GM12878 (cell line): ENCODE results near the gene PCDHAC2. TPM values are rescaled to one million over a fixed set of nuclear protein-coding genes. Genes with fewer than 3 reads are reported as not detected.

ENCODE experiments used
- ATAC-seq: fragments of 200-7000 bp; cut with Tn5 transposase; 3 replicates; pipeline ENCODE4 v1.9.1; 2020; ENCODE audit warnings: mild to moderate bottlenecking, moderate library complexity
- BruUV-seq: library from RNA; stranded (reverse); fragments of 400-500 nt; replicated peaks from 2 replicates; lab custom pipeline; 2021; lab: Mats Ljungman, UMichigan
- CTCF ChIA-PET: fragments of 300-600 bp; sonication (Branson Sonifier 250); formaldehyde crosslinking; extraction: SDS; loops from one replicate; lab custom pipeline; 2021; ENCODE audit warnings: inconsistent platforms; lab: Yijun Ruan, JAX
- POLR2A ChIA-PET: fragments of 350-600 bp; formaldehyde crosslinking; extraction: SDS; loops from one replicate; lab custom pipeline; 2021; ENCODE audit warnings: inconsistent platforms; lab: Charles Lee
- RAD21 ChIA-PET: fragments of 300-600 bp; sonication (Branson Sonifier 250); formaldehyde crosslinking; loops from one replicate; lab custom pipeline; 2023; ENCODE audit warnings: antibody characterized with exemption; ENCODE audit not compliant: unreplicated experiment; lab: Charles Lee
- SMC1A ChIA-PET: fragments of 300-600 bp; sonication (Branson Sonifier 250); formaldehyde crosslinking; loops from one replicate; lab custom pipeline; 2023; ENCODE audit not compliant: unreplicated experiment, uncharacterized antibody; lab: Charles Lee
- DNase-seq: peaks from one replicate; pipeline ENCODE4 v3.0.0-alpha.2; 2011; ENCODE audit warnings: low read depth, low spot score
- FAIRE-seq: peaks from 3 replicates; lab custom pipeline; 2011; peaks lifted over from hg19 to GRCh38; lab: Jason Lieb, UNC
- H2AFZ ChIP-seq: 2 replicates; pipeline ENCODE4 v1.6.0; 2011; ENCODE audit warnings: low read depth, low read length, control low read depth; ENCODE audit not compliant: control insufficient read depth
- H3K27ac ChIP-seq: 2 replicates; pipeline ENCODE4 v1.5.1; 2011; ENCODE audit warnings: control low read depth; ENCODE audit not compliant: control insufficient read depth, insufficient read depth
- H3K27me3 ChIP-seq, 2 experiments: replicated peaks in 1 of 2; 2 replicates each; pipeline versions ENCODE4 v1.6.0 to v1.6.1; 2011; ENCODE audit warnings: low read length in 1 of 2; ENCODE audit not compliant: control insufficient read depth in 2 of 2, insufficient read depth in 2 of 2
- H3K36me3 ChIP-seq, 2 experiments: 2 replicates each; pipeline ENCODE4 v1.5.1; 2011; ENCODE audit warnings: low read length in 1 of 2; ENCODE audit not compliant: control insufficient read depth in 2 of 2, insufficient read depth in 2 of 2
- H3K4me1 ChIP-seq: 2 replicates; pipeline ENCODE4 v1.6.1; 2011; ENCODE audit warnings: mild to moderate bottlenecking, low read length, moderate library complexity, mixed read lengths; ENCODE audit not compliant: control insufficient read depth, insufficient read depth
- H3K4me2 ChIP-seq: 2 replicates; pipeline ENCODE4 v1.6.0; 2011; ENCODE audit warnings: control low read depth; ENCODE audit not compliant: control insufficient read depth, insufficient read depth
- H3K4me3 ChIP-seq: fragments of 200-600 bp; sonication (generic); 2 replicates; pipeline ENCODE4 v1.5.1; 2016
- H3K79me2 ChIP-seq: 2 replicates; pipeline ENCODE4 v1.6.0; 2011; ENCODE audit warnings: low read length; ENCODE audit not compliant: control insufficient read depth, insufficient read depth
- H3K9ac ChIP-seq: 2 replicates; pipeline ENCODE4 v1.8.0; 2011; ENCODE audit warnings: low read length, control low read depth, mixed read lengths; ENCODE audit not compliant: control insufficient read depth, insufficient read depth
- H3K9me3 ChIP-seq: replicated peaks from 3 replicates; pipeline ENCODE4 v1.5.1; 2011; ENCODE audit warnings: mild to moderate bottlenecking, low read length; ENCODE audit not compliant: control insufficient read depth, insufficient read depth
- H4K20me1 ChIP-seq: 2 replicates; pipeline ENCODE4 v1.6.0; 2011; ENCODE audit not compliant: control insufficient read depth, insufficient read depth
- BCLAF1 ChIP-seq: fragments of 450-650 bp; IDR thresholded peaks from 2 replicates; pipeline ENCODE4 v1.6.1; 2017; ENCODE audit warnings: antibody characterized with exemption, mild to moderate bottlenecking, moderate library complexity
- CEBPB ChIP-seq, 2 experiments: fragments of 150-350 bp in 1 of 2; IDR thresholded peaks; 2 replicates each; pipeline ENCODE4 v1.6.1; 2012 to 2014; ENCODE audit warnings: low read depth in 2 of 2, low read length in 2 of 2, borderline replicate concordance in 1 of 2, inconsistent platforms in 1 of 2
- CREM ChIP-seq: IDR thresholded peaks from 2 replicates; pipeline ENCODE4 v1.6.1; 2014; ENCODE audit warnings: antibody characterized with exemption, low read depth
- DPF2 ChIP-seq: fragments of 450-650 bp; IDR thresholded peaks from 2 replicates; pipeline ENCODE4 v1.6.1; 2017; ENCODE audit warnings: mild to moderate bottlenecking
- FOXK2 ChIP-seq: fragments of 450-650 bp; IDR thresholded peaks from 2 replicates; pipeline ENCODE4 v1.6.1; 2017; ENCODE audit warnings: mild to moderate bottlenecking, moderate library complexity
- HDAC2 ChIP-seq: fragments of 200-600 bp; sonication (generic); IDR thresholded peaks from 2 replicates; pipeline ENCODE4 v1.6.1; 2017
- KDM1A ChIP-seq: fragments of 200-600 bp; sonication (generic); IDR thresholded peaks from 2 replicates; pipeline ENCODE4 v1.6.1; 2016; ENCODE audit warnings: borderline replicate concordance
- LARP7 ChIP-seq: fragments of 450-650 bp; IDR thresholded peaks from 2 replicates; pipeline ENCODE4 v1.6.1; 2017; ENCODE audit warnings: mild to moderate bottlenecking
- POLR2A ChIP-seq: IDR thresholded peaks from 2 replicates; pipeline ENCODE4 v1.6.1; 2011; ENCODE audit warnings: low read depth, mild to moderate bottlenecking, low read length
- POLR2AphosphoS5 ChIP-seq: IDR thresholded peaks from 2 replicates; pipeline ENCODE4 v1.6.1; 2011; ENCODE audit warnings: mild to moderate bottlenecking, low read length, inconsistent platforms
- PRDM15 ChIP-seq: fragments of 450-650 bp; formaldehyde crosslinking; IDR thresholded peaks from 2 replicates; pipeline ENCODE4 v1.4.0; 2020; ENCODE audit warnings: mild to moderate bottlenecking, moderate library complexity
- RAD51 ChIP-seq: fragments of 450-650 bp; IDR thresholded peaks from 2 replicates; pipeline ENCODE4 v1.6.1; 2016; ENCODE audit warnings: moderate library complexity, mild to moderate bottlenecking, inconsistent platforms
- SKIL ChIP-seq: fragments of 450-650 bp; IDR thresholded peaks from 2 replicates; pipeline ENCODE4 v1.6.1; 2017; ENCODE audit warnings: mild to moderate bottlenecking, low read depth, inconsistent platforms; ENCODE audit not compliant: poor library complexity, severe bottlenecking
- USF1 ChIP-seq: IDR thresholded peaks from 2 replicates; pipeline ENCODE4 v1.6.1; 2011; ENCODE audit warnings: borderline replicate concordance, low read depth, mild to moderate bottlenecking, moderate library complexity, mixed read lengths, low read length; ENCODE audit not compliant: insufficient read depth; ENCODE audit errors: extremely low read length
- ZZZ3 ChIP-seq: IDR thresholded peaks from 2 replicates; pipeline ENCODE4 v1.6.1; 2011; ENCODE audit warnings: low read depth; ENCODE audit not compliant: control insufficient read depth, insufficient read length
- WGBS: methylation state at CpG from one replicate; pipeline ENCODE4 v1.1.6; 2016; ENCODE audit warnings: low lambda C conversion rate; ENCODE audit not compliant: insufficient replicate concordance, insufficient coverage; ENCODE audit errors: missing lambda C conversion rate; 5-methylcytosine and 5-hydroxymethylcytosine counted together
- in situ Hi-C: fragments of 300-500 bp; cut with MboI; formaldehyde crosslinking; loops from 9 replicates; pipeline ENCODE4 v1.14.3; 2018; ENCODE audit warnings: mixed read lengths
- intact Hi-C: fragments of 100-400 bp; cut with micrococcal nuclease; formaldehyde crosslinking; loops from one replicate; pipeline ENCODE4 v1.14.2; 2022; ENCODE audit not compliant: unreplicated experiment
- polyA plus RNA-seq, 11 experiments: library from polyadenylated mRNA; depleted of rRNA in 4 of 11; unstranded in 6 of 11; stranded (reverse) in 5 of 11; fragments of >200 nt; fragmentation: Nextera tagmentation in 4 of 11; fragmentation: Illumina TruSeq in 1 of 11; extraction: Ambion mirVana in 4 of 11; extraction: Trizol in 1 of 11; gene quantifications; 1 replicate in 1 of 11; 2 replicates in 10 of 11; pipeline versions ENCODE4 v1.2.1 to v1.2.3, GENCODE V29; 2011 to 2016; ENCODE audit warnings: inconsistent platforms in 2 of 11, missing spikeins in 2 of 11, low read depth in 1 of 11
- total RNA-seq, 4 experiments: library from RNA; depleted of rRNA in 3 of 4; stranded (reverse); fragments of >200 nt in 3 of 4; fragmentation: Illumina TruSeq in 1 of 4; extraction: Trizol in 1 of 4; gene quantifications; 2 replicates each; pipeline versions ENCODE4 v1.2.1 to v1.2.3, GENCODE V29; 2013 to 2021
- TF ChIP-seq, protein P1 (sequence below): IDR thresholded peaks from 2 replicates; pipeline ENCODE4 v1.6.1; 2011; ENCODE audit warnings: low read depth, mild to moderate bottlenecking, low read length, moderate library complexity, borderline replicate concordance; ENCODE audit errors: extremely low read depth

Gene PCDHAC2
- total and polyA plus RNA-seq, 10 of the 15 experiments (the other 5 are each of a cell fraction or from before 2014, with no cell fraction given) = 0.06 TPM; not detected in 9

DNA sequence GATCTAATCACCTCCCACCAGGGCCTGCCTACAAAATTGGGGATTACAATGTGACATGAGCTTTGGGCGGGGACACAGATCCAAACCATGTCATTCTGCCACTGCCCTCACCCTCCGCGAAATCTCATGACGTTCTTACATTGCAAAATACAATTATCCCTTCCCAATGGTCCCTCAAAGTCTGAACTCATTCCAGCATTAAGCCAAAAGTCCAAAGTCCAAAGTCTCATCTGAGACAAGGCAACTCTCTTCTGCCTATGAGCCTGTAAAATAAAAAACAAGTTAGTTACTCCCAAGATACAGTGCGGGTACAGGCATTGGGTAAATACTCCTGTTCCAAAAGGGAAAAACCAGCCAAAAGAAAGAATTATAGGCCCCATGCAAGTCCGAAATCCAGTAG lies 14.6 kb upstream of the PCDHAC2 start:
- no peaks in the 10 kb centered on the region for H3K9me3 ChIP-seq
- ChIA-PET CTCF (no interaction called here), RAD21 (no interaction called here), POLR2A (no interaction called here), SMC1A (no interaction called here)
- H3K79me2 ChIP-seq = no peaks in the 10 kb centered on the region
- no peak overlapping the region for H3K9ac ChIP-seq
- H3K27me3 ChIP-seq = no peaks in the 10 kb centered on the region
- no peaks in the 10 kb centered on the region for H4K20me1 ChIP-seq
- no TSS peak for BruUV-seq
- in situ Hi-C loops (no loop called here), intact Hi-C loops (no loop called here)
- no peak overlapping the region for H2AFZ ChIP-seq
- no peak overlapping the region for H3K27ac ChIP-seq
- 8% methylated on average over 6 of the region's 6 CpGs for WGBS
- no peak for DNase-seq
- H3K4me1 ChIP-seq = no peaks in the 10 kb centered on the region
- no peak overlapping the region for H3K4me2 ChIP-seq
- H3K36me3 ChIP-seq = no peaks in the 10 kb centered on the region
- H3K4me3 ChIP-seq = no peak overlapping the region
- no peak for ATAC-seq
- no peak for FAIRE-seq
- no peak for TF ChIP-seq CREM
- TF ChIP-seq CEBPB (IDR thresholded peaks at IDR 0.05; ENCODE audit: borderline replicate concordance in 1 of 2, low read depth in 2 of 2, low read length in 2 of 2) = no peak
- TF ChIP-seq PRDM15 = no peak
- no peak for TF ChIP-seq KDM1A
- no peak for TF ChIP-seq BCLAF1
- no peak for TF ChIP-seq POLR2A
- no peak for TF ChIP-seq SKIL
- TF ChIP-seq, protein P1, sequence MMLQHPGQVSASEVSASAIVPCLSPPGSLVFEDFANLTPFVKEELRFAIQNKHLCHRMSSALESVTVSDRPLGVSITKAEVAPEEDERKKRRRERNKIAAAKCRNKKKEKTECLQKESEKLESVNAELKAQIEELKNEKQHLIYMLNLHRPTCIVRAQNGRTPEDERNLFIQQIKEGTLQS = no peak
- TF ChIP-seq HDAC2 = no peak
- TF ChIP-seq POLR2AphosphoS5 = no peak
- TF ChIP-seq ZZZ3 = no peak
- TF ChIP-seq DPF2 = no peak
- no peak for TF ChIP-seq RAD51
- TF ChIP-seq LARP7 = no peak
- TF ChIP-seq FOXK2 = no peak
- no peak for TF ChIP-seq USF1
